GM03348 (cell line): Measurements from ENCODE around the gene USP48.
"Not testable (repeated sequence)": the region's sequence is repeated elsewhere in the genome, so short reads cannot be mapped to it uniquely, and the experiment has no call there.

Source experiments
- DNase-seq: peaks from one replicate; pipeline ENCODE4 v3.0.0; 2012; ENCODE audit warnings: low spot score

USP48 gene

DNA sequence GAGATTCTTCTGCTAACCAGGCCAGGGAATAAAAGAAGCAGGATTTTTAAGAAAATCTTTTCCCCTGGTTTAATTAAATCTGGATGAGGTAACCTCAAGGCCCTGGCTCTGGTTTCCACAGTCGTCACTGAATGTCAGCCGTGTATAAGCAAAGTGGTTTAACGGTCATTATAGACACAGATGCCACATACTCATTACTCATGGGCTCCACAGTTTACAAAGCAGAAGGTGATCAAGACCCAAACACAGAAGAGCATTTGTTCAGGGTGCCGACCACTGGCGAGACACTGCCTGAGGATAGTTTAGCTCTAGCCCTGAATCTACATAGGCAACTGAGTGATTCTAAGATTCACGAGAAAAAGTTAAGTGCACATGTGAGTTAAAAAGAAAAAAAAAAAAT is 86.0 kb downstream of the USP48 start:
- DNase-seq: no peak

DNA sequence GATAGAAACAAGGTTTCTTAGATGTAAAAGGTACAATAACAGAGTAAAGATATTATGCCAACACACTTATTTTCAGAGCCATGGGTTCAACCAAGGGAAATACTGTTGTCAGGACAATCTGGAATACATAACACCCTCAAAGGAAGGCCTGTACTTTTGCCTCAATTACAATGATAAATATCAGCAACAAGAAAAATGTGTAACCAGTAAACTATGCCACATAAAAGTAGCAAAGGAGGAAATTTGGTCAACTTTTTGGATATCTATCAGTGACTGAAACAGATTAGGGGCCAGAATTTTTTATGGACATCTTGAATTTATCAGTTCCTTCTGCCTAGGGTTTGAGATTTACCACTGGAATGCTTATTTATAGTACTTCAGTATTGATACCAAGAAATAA is 89.2 kb downstream of the USP48 start:
- DNase-seq: peak; percentile 12

- no peak for DNase-seq
Measured at GRCh38 chr1:21691739-21692138, 91.2 kb downstream of the USP48 start.

DNA sequence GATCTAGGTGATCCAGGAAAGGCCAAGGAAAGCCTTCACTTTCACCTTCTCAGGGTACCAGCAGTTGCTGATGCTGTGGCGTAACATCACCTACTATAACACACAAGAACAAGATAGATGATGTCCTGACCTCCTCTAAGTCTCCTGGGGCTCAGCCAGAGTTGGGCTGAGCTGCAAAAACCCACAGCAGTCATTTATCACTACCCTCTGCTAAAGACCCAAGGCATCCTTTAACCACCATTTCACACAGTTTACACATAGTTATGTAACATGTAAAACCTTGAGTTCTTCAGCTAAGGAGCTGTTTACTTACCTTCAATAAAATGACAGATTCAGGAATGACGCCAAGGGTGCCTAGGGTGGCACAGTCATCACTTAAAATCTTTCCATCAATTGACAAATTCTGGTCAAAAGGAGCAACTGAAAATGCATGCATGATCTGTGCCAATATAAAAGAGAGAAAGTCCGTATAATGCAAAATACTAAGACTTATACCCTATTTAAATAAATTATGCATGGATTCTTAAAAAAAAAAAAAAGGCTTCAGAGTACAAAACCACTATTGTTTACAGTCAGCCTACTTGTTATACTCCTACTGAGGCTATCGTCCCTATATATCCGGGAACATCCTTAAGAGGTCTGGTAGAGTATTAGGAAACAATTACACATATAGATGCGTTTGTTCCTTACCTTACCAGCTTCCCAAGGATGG is 93.1 kb downstream of the USP48 start:
- DNase-seq: no peak

- DNase-seq: no peak
Measured at GRCh38 chr1:21687081-21687529, 95.8 kb downstream of the USP48 start.

DNA sequence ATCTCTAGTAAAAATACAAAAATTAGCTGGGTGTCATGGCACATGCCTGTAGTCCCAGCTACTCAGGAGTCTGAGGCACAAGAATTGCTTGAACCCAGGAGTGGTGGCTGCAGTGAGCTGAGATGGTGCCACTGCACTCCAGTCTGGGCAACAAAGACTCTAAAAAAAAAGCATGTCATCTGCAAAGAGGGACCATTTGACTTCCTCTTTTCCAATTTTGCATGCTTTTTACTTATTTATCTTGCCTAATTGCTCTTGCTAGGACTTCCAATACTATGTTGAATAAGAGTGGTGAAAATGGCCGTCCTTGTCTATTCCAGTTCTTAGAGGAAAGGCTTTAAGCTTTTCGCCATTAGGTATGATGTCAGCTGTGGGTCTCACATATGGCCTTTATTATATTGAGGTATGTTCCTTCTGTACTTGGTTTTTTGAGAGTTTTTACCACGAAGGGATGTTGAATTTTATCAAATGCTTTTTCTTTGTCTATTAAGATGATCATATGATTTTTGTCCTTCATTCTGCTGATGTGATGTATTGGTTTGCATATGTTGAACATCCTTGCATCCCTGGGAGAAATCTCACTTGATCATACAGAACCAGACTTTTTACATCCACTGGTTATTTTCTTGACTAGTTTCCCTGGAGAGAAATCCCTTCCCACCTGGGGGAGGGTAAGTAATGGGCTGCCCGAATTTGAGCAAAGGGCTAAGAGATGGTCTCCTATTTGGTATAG is 96.8 kb downstream of the USP48 start:
- DNase-seq: no peak

- DNase-seq: no peak
Measured at GRCh38 chr1:21681426-21681825, 101.5 kb downstream of the USP48 start.

DNA sequence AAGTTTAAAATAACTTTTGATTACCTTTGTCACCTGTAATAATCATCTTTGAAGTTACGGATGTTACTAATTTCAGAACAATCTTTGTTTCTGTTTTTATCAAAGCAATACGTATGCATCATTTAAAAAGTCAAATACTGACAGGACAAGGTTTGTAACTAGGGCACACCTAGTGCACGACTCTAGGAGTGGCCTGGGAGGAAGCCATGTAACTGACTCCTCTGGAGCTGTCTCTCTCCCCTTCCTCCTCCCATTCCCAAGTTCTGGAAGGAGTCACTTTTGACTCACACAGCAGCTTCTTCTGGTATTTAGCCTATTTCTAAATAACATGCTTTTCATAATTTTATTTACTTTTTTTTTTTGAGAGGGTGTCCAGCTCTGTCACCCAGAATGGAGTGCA is 102.0 kb downstream of the USP48 start:
- DNase-seq: peak; percentile 81

DNA sequence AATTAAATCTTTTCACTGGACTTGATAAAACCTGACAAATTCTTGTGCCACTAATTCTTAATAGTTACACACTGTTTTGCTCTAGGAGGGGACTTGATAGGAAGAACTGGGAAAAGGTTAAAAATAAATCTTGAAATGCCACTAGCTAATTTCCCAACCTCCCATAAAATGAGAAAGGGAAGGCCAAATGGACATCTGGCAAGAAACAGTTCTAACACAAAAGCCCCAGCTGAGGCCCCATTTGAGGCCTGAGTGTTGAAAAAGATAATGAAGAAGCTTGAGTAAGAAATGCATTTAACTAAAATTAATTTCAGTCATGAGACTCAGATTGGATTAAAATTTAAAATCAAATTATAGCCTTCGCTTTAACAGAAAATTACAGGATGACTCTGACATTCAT is 102.6 kb downstream of the USP48 start:
- no peak for DNase-seq

GRCh38 chr1:21677168-21677567 is 105.8 kb downstream of the USP48 start:
- no peak for DNase-seq

DNA sequence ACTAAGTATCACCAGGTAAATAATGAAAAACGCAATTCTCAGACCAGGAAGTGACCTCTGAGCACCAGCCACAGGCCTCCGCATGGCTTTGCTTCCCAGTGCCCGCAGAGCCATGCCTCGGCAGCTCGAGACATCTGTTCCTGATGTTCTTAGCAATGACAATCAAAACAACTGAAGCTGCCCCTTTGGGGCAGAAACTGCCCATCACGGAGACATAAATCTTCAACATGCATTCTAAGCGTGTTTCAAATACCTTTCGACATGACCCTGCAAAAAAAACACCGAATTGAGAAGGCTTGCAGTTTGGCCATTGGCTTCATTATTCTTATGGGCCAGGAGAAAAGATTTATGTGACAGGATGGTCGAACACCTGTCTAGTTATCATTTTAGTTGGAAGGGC is 108.0 kb downstream of the USP48 start:
- no peak for DNase-seq

DNA sequence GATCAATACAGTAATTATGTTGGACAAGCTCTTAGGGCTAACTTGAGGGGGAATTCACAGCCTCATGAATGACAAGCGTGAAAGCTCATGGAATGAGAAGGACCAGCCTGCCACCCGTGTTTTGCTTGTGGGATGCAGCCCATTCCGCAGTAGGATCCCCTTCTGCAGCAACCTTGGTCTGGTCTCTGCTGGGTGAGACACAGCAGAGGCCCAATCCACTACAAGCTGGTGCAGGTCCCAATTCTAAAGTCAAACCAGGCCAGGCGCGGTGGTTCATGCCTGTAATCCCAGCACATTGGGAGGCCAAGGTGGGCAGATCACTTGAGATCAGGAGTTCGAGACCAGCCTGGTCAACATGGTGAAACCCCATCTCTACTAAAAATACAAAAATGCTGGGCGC is 109.1 kb downstream of the USP48 start:
- not testable (repeated sequence) for DNase-seq

GRCh38 chr1:21673277-21673780 is 109.6 kb downstream of the USP48 start:
- DNase-seq: peak; percentile 85

DNA sequence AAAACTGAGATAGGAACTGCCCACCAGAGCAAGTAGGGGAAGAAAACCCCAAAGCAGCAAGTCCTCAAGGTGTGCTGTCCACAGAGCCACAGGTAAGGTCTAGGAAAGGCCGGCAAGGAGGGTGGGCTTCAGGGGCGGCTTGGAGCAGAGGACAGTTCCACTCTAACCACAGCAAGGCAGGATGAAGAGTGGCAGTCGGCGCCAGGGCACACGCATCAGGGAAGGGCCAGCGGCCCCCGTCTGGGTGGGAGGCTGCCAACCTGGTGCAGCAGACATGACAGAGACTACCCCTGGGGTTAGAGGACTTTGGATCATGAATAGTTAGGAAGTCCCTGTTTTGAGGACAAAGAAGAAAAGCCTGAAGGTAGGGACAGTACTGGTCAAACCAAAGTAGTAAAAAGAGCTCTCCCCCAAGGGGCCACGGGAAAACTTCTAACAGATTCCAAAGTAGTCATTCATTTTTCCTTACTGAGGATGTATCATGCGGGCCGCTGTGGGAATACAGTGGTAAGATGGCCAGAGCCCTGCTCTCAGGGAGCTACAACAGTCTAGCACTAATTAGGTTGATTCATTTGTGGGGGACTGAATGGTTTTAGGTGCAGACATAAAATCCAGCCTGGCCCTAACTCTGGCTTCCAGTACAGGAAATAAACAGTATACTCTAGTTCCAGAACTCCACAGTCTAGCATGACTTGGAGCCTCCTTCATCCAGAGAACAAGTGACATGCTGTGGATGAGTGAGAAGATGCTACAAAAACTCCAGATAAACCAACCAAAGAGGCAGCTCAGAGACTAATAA is 110.3 kb downstream of the USP48 start:
- DNase-seq: peak; percentile 50

GRCh38 chr1:21671915-21672314 is 111.0 kb downstream of the USP48 start:
- no peak for DNase-seq

GRCh38 chr1:21670956-21671902 is 111.7 kb downstream of the USP48 start:
- DNase-seq: no peak

GRCh38 chr1:21670059-21670881 is 112.7 kb downstream of the USP48 start:
- DNase-seq: no peak

DNA sequence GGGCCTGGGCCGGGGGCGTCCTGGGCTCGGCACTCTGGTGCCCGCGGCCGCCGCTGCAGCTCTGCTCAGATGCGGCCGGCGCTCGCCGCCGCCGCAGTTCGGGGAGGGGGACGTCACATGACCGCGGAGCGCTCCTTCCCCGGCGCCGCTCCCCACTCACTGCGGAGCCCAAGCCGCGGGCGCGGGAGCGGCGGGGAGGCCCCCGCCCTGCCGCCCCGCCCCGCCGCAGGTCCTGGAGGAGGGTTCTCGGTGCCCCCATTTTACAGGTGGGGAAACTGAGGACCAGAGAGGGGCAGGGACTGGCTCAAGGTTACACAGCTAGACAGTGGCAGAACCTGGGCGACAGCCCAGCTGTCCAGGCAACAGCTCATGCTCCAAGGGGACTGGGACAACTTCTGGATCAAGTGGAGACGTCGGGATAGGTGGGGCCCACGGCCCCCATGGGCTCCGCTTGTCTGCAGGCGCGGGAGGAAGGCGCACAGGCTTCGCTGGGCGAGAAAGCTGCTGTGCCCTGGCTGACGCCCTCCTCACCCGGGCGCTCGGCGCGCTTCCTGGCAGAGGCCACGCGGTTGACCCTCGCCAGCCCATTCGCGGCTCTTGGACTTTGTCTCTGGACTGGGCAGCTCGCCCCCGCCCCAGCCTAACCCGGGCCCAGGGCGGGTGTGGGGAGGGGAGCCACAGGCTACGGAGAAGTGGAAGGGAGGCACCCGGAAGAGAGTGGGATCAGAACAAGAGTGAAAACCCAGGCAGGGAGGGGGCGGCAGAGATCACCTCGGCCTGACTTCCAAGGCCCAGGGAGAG is 113.5 kb downstream of the USP48 start, which contains the start of gene RAP1GAP:
RAP1GAP (minus strand) TSS at position 100 of the 801 bp plus-strand sequence. CDS start 49,325 bp downstream, outside the sequence.
- DNase-seq: peak; percentile 64

GRCh38 chr1:21668951-21669257 is 114.0 kb downstream of the USP48 start:
- no peak for DNase-seq
